K562 (cell line): ENCODE measurements around the gene CTSD. TPM values are rescaled to one million over a fixed set of nuclear protein-coding genes. Genes with fewer than 3 reads are reported as not detected.

Source experiments
- ATAC-seq: fragments of 200-7000 bp; cut with Tn5 transposase; 3 replicates; pipeline ENCODE4 v1.9.1; 2020; ENCODE audit warnings: moderate library complexity
- BruUV-seq: library from RNA; stranded (reverse); fragments of 400-500 nt; replicated peaks from 2 replicates; lab custom pipeline; 2021; lab: Mats Ljungman, UMichigan
- CTCF ChIA-PET: fragments of 300-600 bp; formaldehyde crosslinking; extraction: SDS; loops from one replicate; lab custom pipeline; 2021; ENCODE audit warnings: low intra/inter-chr PET ratio; lab: Yijun Ruan, JAX
- POLR2A ChIA-PET: fragments of 300-600, 350-650 bp; sonication (Branson Sonifier 250); formaldehyde crosslinking; extraction: SDS; loops from one replicate; lab custom pipeline; 2021; ENCODE audit warnings: antibody characterized with exemption, inconsistent platforms; lab: Yijun Ruan, JAX
- DNase-seq, 4 experiments: peaks; one replicate each; pipeline versions ENCODE4 v3.0.0 to v3.0.0-alpha.2; 2011 to 2018; ENCODE audit warnings: low spot score in 3 of 4, mixed read lengths in 3 of 4; ENCODE audit errors: extremely low read depth in 1 of 4
- FAIRE-seq: peaks from 2 replicates; lab custom pipeline; 2011; peaks lifted over from hg19 to GRCh38; lab: Jason Lieb, UNC
- H2AFZ ChIP-seq: 2 replicates; pipeline ENCODE4 v1.6.0; 2011; ENCODE audit warnings: low read depth, low read length, control low read depth, inconsistent platforms
- H3K27ac ChIP-seq: fragments of 200-600 bp; 3 replicates; pipeline ENCODE4 v1.8.0; 2011; ENCODE audit warnings: low read depth, mild to moderate bottlenecking, control low read depth, inconsistent platforms, low read length, moderate library complexity, mixed read lengths; ENCODE audit errors: extremely low read depth
- H3K27me3 ChIP-seq, 2 experiments: fragments of 300-600 bp in 1 of 2; 2 replicates in 1 of 2; 3 replicates in 1 of 2; pipeline versions ENCODE4 v1.6.0 to v1.8.0; 2011; ENCODE audit warnings: inconsistent platforms in 2 of 2, low read length in 2 of 2, mild to moderate bottlenecking in 1 of 2, mixed read lengths in 1 of 2, moderate library complexity in 1 of 2; ENCODE audit not compliant: control insufficient read depth in 2 of 2, insufficient read depth in 2 of 2
- H3K36me3 ChIP-seq: fragments of 300-600 bp; 3 replicates; pipeline ENCODE4 v1.8.0; 2011; ENCODE audit warnings: mild to moderate bottlenecking, low read length, inconsistent platforms; ENCODE audit not compliant: control insufficient read depth, insufficient read depth
- H3K4me1 ChIP-seq, 2 experiments: fragments of 200-600 bp in 1 of 2; replicated peaks in 1 of 2; 2 replicates in 1 of 2; 3 replicates in 1 of 2; pipeline versions ENCODE4 v1.5.1 to v1.8.0; 2011; ENCODE audit warnings: inconsistent platforms in 2 of 2, low read length in 2 of 2, mild to moderate bottlenecking in 1 of 2, mixed read lengths in 1 of 2, moderate library complexity in 1 of 2; ENCODE audit not compliant: control insufficient read depth in 2 of 2, insufficient read depth in 2 of 2
- H3K4me2 ChIP-seq: 2 replicates; pipeline ENCODE4 v1.6.1; 2011; ENCODE audit warnings: low read length, control low read depth, inconsistent platforms, mixed read lengths; ENCODE audit not compliant: insufficient read depth
- H3K4me3 ChIP-seq: fragments of 200-600 bp; sonication (generic), shearing (Covaris generic); 2 replicates; pipeline ENCODE4 v1.5.1; 2016; ENCODE audit warnings: control low read depth, inconsistent platforms
- H3K79me2 ChIP-seq: fragments of 200-600 bp; 3 replicates; pipeline ENCODE4 v1.8.0; 2011; ENCODE audit warnings: low read length, inconsistent platforms; ENCODE audit not compliant: control insufficient read depth, insufficient read depth
- H3K9ac ChIP-seq, 2 experiments: 2 replicates each; pipeline versions ENCODE4 v1.6.0 to v1.6.1; 2011; ENCODE audit warnings: low read depth in 2 of 2, low read length in 2 of 2, control low read depth in 1 of 2, inconsistent platforms in 1 of 2, mild to moderate bottlenecking in 1 of 2, mixed read lengths in 1 of 2; ENCODE audit not compliant: insufficient read depth in 1 of 2
- H3K9me1 ChIP-seq: one replicate; pipeline ENCODE4 v1.6.0; 2011; ENCODE audit warnings: inconsistent platforms, mild to moderate bottlenecking, low read length, moderate library complexity; ENCODE audit not compliant: control insufficient read depth, insufficient read depth
- H3K9me3 ChIP-seq: replicated peaks from 2 replicates; pipeline ENCODE4 v1.5.1; 2011; ENCODE audit warnings: low read depth, low read length, inconsistent platforms; ENCODE audit not compliant: control insufficient read depth, insufficient read depth
- H4K20me1 ChIP-seq: replicated peaks from 2 replicates; pipeline ENCODE4 v1.6.1; 2011; ENCODE audit warnings: low read length, inconsistent platforms, mixed read lengths; ENCODE audit not compliant: control insufficient read depth, insufficient read depth
- CBX2 ChIP-seq: fragments of 200-600 bp; sonication (generic); IDR thresholded peaks from one replicate; pipeline ENCODE4 v1.6.1; 2012; ENCODE audit warnings: mild to moderate bottlenecking, low read length, inconsistent platforms; ENCODE audit not compliant: insufficient read depth, poor library complexity, severe bottlenecking
- EZH2 ChIP-seq: IDR thresholded peaks from 2 replicates; pipeline ENCODE4 v1.6.1; 2012; ENCODE audit warnings: low read depth, mild to moderate bottlenecking, inconsistent platforms, low read length, borderline replicate concordance
- HEY1 ChIP-seq: fragments of 250-450 bp; sonication (Bioruptor Pico); IDR thresholded peaks from 2 replicates; pipeline ENCODE4 v1.5.0; 2020; ENCODE audit warnings: mild to moderate bottlenecking, moderate library complexity, borderline replicate concordance
- ZFPM2 ChIP-seq: fragments of 250-450 bp; sonication (Bioruptor Pico); IDR thresholded peaks from 2 replicates; pipeline ENCODE4 v1.5.1; 2022; ENCODE audit warnings: mild to moderate bottlenecking
- WGBS: fragments of 100-300 bp; shearing (Covaris generic); methylation state at CpG from one replicate; pipeline ENCODE4 v1.1.6; 2016; ENCODE audit warnings: low coverage, mixed read lengths; ENCODE audit not compliant: insufficient coverage; ENCODE audit errors: missing lambda C conversion rate; 5-methylcytosine and 5-hydroxymethylcytosine counted together
- in situ Hi-C: fragments of 300-500 bp; cut with MboI; formaldehyde crosslinking; loops from 4 replicates; pipeline ENCODE4 v1.15.0; 2018; ENCODE audit warnings: inconsistent platforms, mixed read lengths
- intact Hi-C: fragments of 100-400 bp; cut with micrococcal nuclease; formaldehyde crosslinking; loops from 2 replicates; pipeline ENCODE4 v1.14.2; 2022
- polyA plus RNA-seq, 8 experiments: library from polyadenylated mRNA; depleted of rRNA in 4 of 8; stranded (reverse) in 5 of 8; unstranded in 3 of 8; fragments of >200 nt; fragmentation: Nextera tagmentation in 2 of 8; fragmentation: Illumina TruSeq in 1 of 8; extraction: Ambion mirVana in 2 of 8; extraction: Trizol in 1 of 8; gene quantifications; 2 replicates each; pipeline versions ENCODE4 v1.2.1 to v1.2.3, GENCODE V29; 2011 to 2014; ENCODE audit warnings: inconsistent platforms in 1 of 8, missing spikeins in 1 of 8
- total RNA-seq, 7 experiments: library from RNA; depleted of rRNA in 6 of 7; stranded (reverse); fragments of >200 nt in 6 of 7; fragmentation: Illumina TruSeq in 2 of 7; extraction: Trizol in 2 of 7; gene quantifications; 2 replicates each; pipeline versions ENCODE4 v1.2.1 to v1.2.3, GENCODE V29; 2011 to 2021; ENCODE audit warnings: low replicate concordance in 1 of 7

Gene CTSD
- total and polyA plus RNA-seq, 9 of the 15 experiments (the other 6 are each of a cell fraction or from before 2014, with no cell fraction given) = 1.0 to 112 (median 40.9) TPM

DNA sequence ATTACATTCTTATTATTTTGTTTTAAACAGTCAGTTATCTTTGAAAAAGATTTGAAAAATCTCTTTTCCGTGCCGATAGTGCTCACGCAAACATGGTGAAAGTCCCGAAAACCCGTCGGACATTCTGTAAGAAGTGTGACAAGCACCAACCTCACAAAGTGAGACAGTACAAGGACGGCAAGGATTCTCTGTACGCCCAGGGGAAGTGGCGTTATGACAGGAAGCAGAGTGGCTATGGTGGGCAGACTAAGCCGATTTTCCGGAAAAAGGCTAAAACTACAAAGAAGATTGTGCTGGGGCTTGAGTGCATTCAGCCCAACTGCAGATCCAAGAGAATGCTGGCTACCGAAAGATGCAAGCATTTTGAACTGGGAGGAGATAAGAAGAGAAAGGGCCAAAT lies 28.7 kb upstream of the CTSD start:
- no peak for FAIRE-seq
- Histone ChIP-seq H3K27ac (no peak overlapping the region), H3K27me3 (peaks cover 33 to 50% of the 10 kb centered on the region in 2 experiments), H3K9ac (no peak overlapping the region), H3K9me1 (no peaks in the 10 kb centered on the region), H4K20me1 (no peaks in the 10 kb centered on the region; the same call in 1 of the 2 replicates), H3K9me3 (no peaks in the 10 kb centered on the region), H3K4me2 (no peak overlapping the region), H3K36me3 (no peaks in the 10 kb centered on the region), H3K4me3 (no peak overlapping the region), H3K4me1 (no peaks in the 10 kb centered on the region), H3K79me2 (no peaks in the 10 kb centered on the region), H2AFZ (no peak overlapping the region)
- DNase-seq = no peak
- CTCF ChIA-PET = interaction anchor here (0.7 kb wide), 1 partner anchor 514 kb away, joined by 6 read pairs; no protein-coding TSS in a partner anchor
- POLR2A ChIA-PET = interaction anchor here (0.7 kb wide), 1 partner anchor 12 kb away, joined by 4 read pairs; no protein-coding TSS in a partner anchor
- TF ChIP-seq EZH2 (0 out of 2 replicates have a peak, but pooled peaks have one; percentile 79), HEY1 (CRISPR knock-in tag) (no peak)
- 16% methylated on average over 12 of the region's 12 CpGs for WGBS
- intact Hi-C loops = no loop called here
- no peak for ATAC-seq
- in situ Hi-C loops = no loop called here
- no TSS peak for BruUV-seq

DNA sequence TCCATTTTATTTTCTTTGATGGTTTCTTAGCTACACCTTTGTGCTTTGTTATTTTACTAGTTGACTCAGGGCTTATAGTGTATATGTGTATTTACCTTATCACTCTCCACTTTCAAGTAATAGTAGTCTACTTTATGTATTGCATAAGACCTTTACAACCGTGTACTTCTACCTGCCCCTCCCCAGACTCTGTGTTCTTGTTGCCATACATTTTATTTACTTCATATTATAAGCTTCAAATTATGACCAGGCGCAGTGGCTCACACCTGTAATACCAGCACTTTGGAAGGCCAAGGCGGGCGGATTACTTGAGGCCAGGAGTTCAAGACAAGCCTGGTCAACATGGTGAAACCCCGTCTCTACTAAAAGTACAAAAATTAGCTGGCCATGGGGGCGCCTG lies 28.2 kb upstream of the CTSD start:
- H3K4me1 ChIP-seq = no peaks in the 10 kb centered on the region
- no peak for DNase-seq
- peaks cover 31 to 49% of the 10 kb centered on the region in 2 experiments for H3K27me3 ChIP-seq
- H4K20me1 ChIP-seq = no peaks in the 10 kb centered on the region; the same call in 1 of the 2 replicates
- CTCF ChIA-PET = no interaction called here
- FAIRE-seq = no peak
- no peak overlapping the region for H3K4me3 ChIP-seq
- H2AFZ ChIP-seq = no peak overlapping the region
- intact Hi-C loops (no loop called here), in situ Hi-C loops (no loop called here)
- no peak overlapping the region for H3K4me2 ChIP-seq
- TF ChIP-seq CBX2 (peak; percentile 11), ZFPM2 (CRISPR knock-in tag) (no peak)
- no peaks in the 10 kb centered on the region for H3K36me3 ChIP-seq
- H3K9ac ChIP-seq = no peak overlapping the region
- POLR2A ChIA-PET = interaction anchor here (0.7 kb wide), 1 partner anchor 11 kb away, joined by 4 read pairs; no protein-coding TSS in a partner anchor
- no peaks in the 10 kb centered on the region for H3K79me2 ChIP-seq
- no peaks in the 10 kb centered on the region for H3K9me3 ChIP-seq
- 3% methylated on average over 6 of the region's 6 CpGs for WGBS
- H3K27ac ChIP-seq = no peak overlapping the region
- no peak for ATAC-seq
- BruUV-seq = no TSS peak
- no peaks in the 10 kb centered on the region for H3K9me1 ChIP-seq
